T-helper 22 cell (primary cell): Measurements from ENCODE around the gene NFATC2.
A peak's percentile ranks its signal among the peaks of the same experiment; 100 is the strongest.

Experiments used
- DNase-seq: peaks from one replicate; pipeline ENCODE4 v3.0.0-alpha.2; 2020; ENCODE audit warnings: low read depth

Gene NFATC2

GRCh38 chr20:51412333-51412871 is 130.1 kb downstream of the NFATC2 start:
- no peak for DNase-seq

DNA sequence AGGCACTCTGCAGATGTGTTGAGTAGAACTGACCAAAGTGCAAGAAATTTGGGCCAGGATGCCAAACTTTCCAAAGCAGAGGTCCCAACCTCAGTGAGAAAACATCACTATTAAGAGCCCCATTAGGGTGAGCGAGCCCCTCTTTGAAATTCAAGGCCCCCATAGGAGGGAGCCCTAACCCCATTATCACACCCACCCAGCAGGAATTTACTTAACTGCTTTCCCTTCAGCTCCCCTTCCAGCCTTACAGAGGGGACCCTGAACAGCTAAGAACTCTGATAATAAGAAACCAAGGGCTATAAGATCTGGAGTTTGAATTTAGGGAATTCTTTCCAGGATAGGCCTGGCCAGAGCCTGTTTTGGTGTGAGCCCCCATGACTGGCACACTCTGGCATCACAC is 130.6 kb downstream of the NFATC2 start:
- DNase-seq = no peak

DNA sequence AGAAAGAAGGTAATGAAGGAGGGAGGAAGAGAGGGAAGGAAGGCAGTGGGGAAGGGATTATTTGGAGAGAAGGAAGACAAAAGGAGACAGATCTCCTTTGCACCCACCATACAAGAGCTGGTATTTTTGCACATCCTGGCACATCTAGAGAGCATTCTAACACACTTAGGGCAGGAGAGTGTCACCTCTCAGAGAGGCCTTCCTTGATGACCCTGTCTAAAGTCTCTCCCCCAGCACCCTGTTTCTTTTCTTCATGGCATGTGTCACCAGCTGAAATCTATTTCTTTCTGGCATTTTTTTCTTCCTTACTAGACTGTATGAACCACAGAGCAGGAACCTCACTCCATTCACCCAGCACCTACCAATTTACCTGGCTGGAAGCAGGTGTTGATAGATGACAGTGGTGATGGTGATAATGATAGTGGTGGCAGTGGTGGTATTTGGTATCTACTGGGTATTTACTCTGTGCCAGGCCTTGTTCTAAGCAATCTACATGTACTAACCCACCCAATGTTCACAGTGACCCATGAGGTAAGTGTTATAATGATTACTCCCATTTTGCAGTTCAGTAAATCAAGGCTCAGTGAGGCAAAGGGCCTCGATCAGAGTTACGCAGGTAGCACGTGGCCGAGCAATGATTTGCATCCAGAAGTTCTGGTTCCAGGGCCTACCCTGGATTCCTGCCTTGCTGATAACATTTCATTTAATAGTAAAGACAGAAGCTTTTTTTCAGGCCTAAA is 131.8 kb downstream of the NFATC2 start:
- no peak for DNase-seq

- no peak for DNase-seq
Measured at GRCh38 chr20:51409192-51409880, 133.2 kb downstream of the NFATC2 start.

DNA sequence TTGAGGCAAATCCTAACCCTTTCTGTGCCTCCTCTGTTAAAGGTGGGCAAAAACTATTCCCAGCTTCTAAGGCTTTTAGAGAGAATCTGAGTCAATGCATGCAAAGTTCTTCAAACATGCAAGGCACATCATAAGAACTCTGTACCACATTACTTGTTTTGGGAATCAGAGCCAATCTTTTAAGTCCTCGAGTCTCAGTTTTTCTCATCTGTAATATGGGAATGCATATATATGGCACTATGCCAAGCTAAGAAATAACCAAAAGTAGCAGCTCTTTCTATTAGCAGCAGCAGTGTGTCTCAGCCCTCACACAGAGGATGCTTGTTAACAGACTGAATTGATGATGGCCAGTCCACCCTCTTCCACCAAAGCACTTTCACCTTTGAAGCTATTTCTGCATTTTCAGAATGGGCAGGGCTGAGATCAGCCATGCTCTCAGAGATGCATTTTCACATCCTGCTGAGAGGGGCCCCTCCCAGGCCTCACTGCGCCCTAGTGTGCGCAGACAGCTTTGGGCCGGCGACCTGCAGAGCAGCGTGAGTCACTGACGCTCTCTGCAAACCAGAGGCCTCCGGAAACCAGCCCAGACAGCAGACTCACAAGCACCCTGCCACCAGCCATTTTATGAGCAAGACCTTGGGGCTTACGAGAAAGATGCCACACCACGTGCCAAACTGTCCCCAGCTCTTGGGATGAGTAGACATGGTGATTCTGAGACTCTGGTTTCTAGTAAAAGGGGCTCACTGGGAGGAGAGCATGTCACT is 138.0 kb downstream of the NFATC2 start:
- DNase-seq = peak; percentile 93

GRCh38 chr20:51403466-51404220 is 138.9 kb downstream of the NFATC2 start:
- no peak for DNase-seq

DNA sequence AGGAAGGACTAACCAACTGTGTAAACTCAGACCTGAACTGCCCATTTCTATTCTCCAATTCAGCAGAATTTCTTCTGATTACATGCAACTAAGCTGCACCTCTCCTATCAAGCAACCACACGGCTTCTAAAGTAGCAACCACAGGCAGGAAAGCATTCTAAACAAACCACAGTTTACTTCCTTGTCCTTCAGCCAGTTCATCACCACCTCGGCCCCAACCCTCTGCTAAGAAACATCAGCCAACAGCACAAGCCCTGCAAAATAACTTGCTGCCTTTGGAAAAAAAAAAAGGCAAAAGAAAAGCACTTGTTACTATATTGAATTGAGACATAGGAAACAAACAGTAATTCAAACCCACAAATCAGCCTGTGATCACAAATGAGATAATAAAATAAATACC is 140.3 kb downstream of the NFATC2 start:
- peak; percentile 65 for DNase-seq

DNA sequence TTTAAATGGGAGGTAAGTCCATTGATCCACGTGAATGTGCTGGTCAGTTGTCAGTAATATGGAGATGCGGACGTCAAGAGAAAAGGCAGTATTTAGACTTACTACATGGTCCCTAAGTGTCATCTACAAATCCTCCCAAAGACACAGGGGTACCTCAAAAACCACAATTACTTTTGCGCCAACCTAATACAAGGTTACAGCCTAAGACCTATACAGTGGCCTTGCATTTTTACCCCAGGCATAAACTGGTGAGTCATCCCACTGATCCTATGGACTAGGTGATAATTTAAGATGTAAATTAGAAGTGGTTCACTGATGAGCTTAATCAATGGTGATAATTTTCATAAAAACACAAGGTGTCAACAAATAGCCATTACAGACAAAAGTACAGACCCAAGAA is 141.0 kb downstream of the NFATC2 start:
- DNase-seq = no peak

- peak; percentile 69 for DNase-seq
Measured at GRCh38 chr20:51400051-51400926, 142.2 kb downstream of the NFATC2 start.

DNA sequence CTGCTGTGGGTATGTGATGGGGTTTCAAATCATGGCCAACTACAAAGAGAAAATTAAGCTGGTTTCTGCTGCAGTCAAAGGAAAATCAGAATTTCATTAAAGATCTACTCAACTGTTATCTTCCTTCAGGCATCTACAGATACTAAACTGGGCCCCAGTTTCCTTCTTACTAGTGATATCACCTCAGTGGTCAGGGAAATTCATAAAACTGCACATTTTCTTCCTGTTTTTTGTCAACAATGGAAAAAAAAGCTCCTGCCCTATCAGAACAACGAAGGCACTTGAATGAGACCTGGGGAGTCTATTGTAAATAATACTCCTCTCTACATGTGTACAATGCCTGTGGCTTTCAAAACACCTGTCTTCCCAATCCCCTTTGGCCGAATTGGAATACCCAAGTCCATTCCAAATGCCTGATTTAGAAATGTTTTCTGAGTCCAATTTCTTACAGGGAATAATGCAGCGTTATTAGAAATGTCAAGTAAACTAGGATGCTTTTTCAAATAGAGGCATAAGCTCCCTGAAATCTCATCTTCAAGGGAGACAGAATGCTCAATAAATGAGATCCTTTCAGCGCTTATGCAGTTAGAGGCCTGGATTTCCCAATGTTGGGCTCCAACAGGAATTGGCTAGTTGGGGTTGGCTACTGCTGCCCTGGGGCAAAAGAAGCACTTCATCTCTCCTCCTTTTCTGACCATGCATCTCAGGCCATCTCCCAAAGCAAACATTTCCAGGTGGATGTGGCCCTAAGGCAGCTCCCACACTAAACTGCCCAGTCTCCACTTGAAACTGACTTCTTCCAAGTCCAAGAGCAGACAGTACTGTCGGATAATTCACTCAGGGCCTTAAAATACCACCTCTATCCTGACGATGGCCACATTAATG is 143.3 kb downstream of the NFATC2 start:
- DNase-seq = no peak

DNA sequence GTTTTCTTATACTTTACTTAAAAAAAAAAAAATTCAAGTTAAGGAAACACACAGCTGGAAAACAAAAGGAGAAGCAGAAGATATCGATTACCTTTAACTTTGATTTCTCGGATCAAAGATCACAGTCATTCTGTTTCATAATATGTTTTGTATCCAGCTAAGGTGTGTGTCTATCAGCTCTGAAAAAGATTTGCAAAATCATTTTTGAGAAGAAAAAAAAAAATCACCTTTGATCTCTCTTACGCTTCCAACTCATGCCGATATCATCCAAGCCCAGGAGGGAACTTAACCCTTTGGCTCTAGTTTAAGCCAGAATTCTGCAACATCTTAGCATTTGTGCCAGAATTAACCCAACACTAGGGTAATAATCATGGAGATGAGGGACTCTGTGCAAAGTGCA is 144.0 kb downstream of the NFATC2 start:
- DNase-seq = no peak

- DNase-seq = no peak
Measured at GRCh38 chr20:51398083-51398482, 144.4 kb downstream of the NFATC2 start.

DNA sequence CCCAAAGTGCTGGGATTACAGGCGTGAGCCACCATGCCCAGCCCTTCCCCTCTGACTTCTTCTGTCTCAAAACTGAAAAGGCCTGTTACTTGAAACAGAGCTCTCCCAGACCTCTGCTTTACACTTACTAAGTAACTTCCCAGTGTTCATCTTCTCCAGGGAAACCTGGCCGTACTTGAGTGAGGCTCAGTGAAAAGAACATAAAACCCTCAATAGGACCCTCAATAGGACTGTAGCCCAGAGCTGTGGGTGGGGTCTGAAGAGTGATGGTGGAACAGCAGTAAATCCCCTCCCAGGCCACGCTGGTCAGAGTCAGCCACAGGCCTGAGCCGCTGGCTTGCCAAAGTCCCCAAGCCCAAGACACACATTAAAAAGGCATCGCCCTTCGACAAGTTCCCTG is 145.4 kb downstream of the NFATC2 start:
- DNase-seq = no peak

GRCh38 chr20:51396365-51396909 is 146.1 kb downstream of the NFATC2 start:
- no peak for DNase-seq

- DNase-seq = no peak
Measured at GRCh38 chr20:51394706-51395105, 147.8 kb downstream of the NFATC2 start.

GRCh38 chr20:51393571-51393970 is 148.9 kb downstream of the NFATC2 start:
- no peak for DNase-seq

- no peak for DNase-seq
Measured at GRCh38 chr20:51392614-51393186, 149.8 kb downstream of the NFATC2 start.

- DNase-seq = no peak
Measured at GRCh38 chr20:51391926-51392325, 150.6 kb downstream of the NFATC2 start.

DNA sequence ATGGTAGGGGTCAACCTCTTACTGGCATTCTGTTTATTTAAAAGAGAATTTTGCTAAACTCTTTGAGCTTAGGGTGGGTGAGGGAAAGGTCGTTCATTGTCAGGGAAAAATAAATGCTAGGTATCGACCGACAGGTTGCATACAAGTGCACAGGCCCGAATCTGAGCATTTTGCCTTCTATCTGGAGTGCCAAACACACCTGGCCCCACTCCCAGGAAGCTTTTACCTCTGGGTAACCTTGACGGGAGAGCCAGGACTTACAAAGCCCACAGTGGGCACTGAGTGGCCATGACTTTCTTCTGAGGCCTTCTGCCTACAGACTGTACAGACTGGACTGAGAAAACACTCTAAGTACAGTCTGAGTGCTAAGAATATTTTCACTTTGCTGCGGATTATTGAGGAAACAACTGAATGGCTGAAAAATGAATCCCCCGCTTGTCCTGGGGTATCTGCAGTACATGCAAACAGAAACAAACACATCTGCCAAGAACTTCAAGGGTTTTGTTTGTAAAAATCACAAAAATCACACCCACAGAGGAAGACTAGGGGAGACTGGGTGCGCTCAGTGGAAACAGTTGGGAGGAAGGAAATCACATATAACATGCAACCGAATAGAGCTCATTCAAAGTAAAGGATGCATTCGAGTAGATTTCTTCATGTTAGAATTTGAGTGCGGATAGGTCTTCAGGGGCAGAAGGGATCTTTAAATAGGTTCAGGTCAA is 152.8 kb downstream of the NFATC2 start:
- DNase-seq = no peak
